K562 (cell line): Measurements from ENCODE around the gene CNOT6L. TPM values are rescaled to one million over a fixed set of nuclear protein-coding genes. Genes with fewer than 3 reads are reported as not detected.

Experiments used
- CBX1 ChIP-seq: sonication (generic); IDR thresholded peaks from 2 replicates; pipeline ENCODE4 v1.6.1; 2016; ENCODE audit warnings: antibody characterized with exemption, low read depth, mild to moderate bottlenecking
- CBX5 ChIP-seq: IDR thresholded peaks from 2 replicates; pipeline ENCODE4 v1.6.1; 2014; ENCODE audit warnings: low read depth, borderline replicate concordance
- GTF2E2 ChIP-seq: fragments of 200-800 bp; sonication (Bioruptor generic); IDR thresholded peaks from 2 replicates; pipeline ENCODE4 v1.6.1; 2016; ENCODE audit warnings: missing genetic modification characterization, missing compliant biosample characterization
- HDAC3 ChIP-seq: fragments of 450-650 bp; IDR thresholded peaks from 2 replicates; pipeline ENCODE4 v1.6.1; 2018; ENCODE audit warnings: borderline replicate concordance, mild to moderate bottlenecking, moderate library complexity; ENCODE audit not compliant: partially characterized antibody
- MTA3 ChIP-seq: fragments of 450-650 bp; formaldehyde crosslinking; IDR thresholded peaks from 2 replicates; pipeline ENCODE4 v1.6.1; 2017; ENCODE audit warnings: mild to moderate bottlenecking, borderline replicate concordance
- MYC ChIP-seq, 2 experiments: fragments of 250-450 bp in 1 of 2; sonication (Bioruptor Pico) in 1 of 2; IDR thresholded peaks; 2 replicates each; pipeline versions ENCODE4 v1.5.1 to v1.6.1; 2012 to 2021; ENCODE audit warnings: low read depth in 2 of 2, borderline replicate concordance in 1 of 2, improper control_type of control experiment in 1 of 2, low read length in 1 of 2, mild to moderate bottlenecking in 1 of 2, moderate library complexity in 1 of 2
- NCOR1 ChIP-seq: fragments of 450-650 bp; IDR thresholded peaks from 2 replicates; pipeline ENCODE4 v1.6.1; 2016; ENCODE audit warnings: mild to moderate bottlenecking, moderate library complexity
- NR4A1 ChIP-seq, 2 experiments: fragments of 250-450 bp in 1 of 2; fragments of 450-650 bp in 1 of 2; sonication (Bioruptor Pico) in 1 of 2; IDR thresholded peaks; 2 replicates each; pipeline versions ENCODE4 v1.4.0 to v1.6.1; 2016 to 2020; ENCODE audit warnings: mild to moderate bottlenecking in 2 of 2, missing compliant biosample characterization in 1 of 2, missing genetic modification characterization in 1 of 2, moderate library complexity in 1 of 2
- PHF8 ChIP-seq: fragments of 200-600 bp; sonication (generic); IDR thresholded peaks from 2 replicates; pipeline ENCODE4 v1.6.1; 2012; ENCODE audit warnings: mixed run types, mild to moderate bottlenecking, inconsistent platforms, low read length, moderate library complexity, borderline replicate concordance
- SRF ChIP-seq, 2 experiments: fragments of 250-450, 450-650 bp in 1 of 2; sonication (Bioruptor Pico) in 1 of 2; sonication (generic) in 1 of 2; formaldehyde crosslinking; IDR thresholded peaks; 2 replicates each; pipeline versions ENCODE4 v1.5.0 to v1.5.1; 2020 to 2022; ENCODE audit warnings: mild to moderate bottlenecking in 1 of 2, missing genetic modification reagents in 1 of 2
- ZNF212 ChIP-seq: fragments of 450-650 bp; formaldehyde crosslinking; IDR thresholded peaks from 2 replicates; pipeline ENCODE4 v1.4.0; 2020; ENCODE audit warnings: mild to moderate bottlenecking
- ZNF589 ChIP-seq: fragments of 200-800 bp; sonication (Bioruptor generic); IDR thresholded peaks from 2 replicates; pipeline ENCODE4 v1.6.1; 2016; ENCODE audit warnings: low read depth, missing genetic modification characterization, missing compliant biosample characterization
- polyA plus RNA-seq, 8 experiments: library from polyadenylated mRNA; depleted of rRNA in 4 of 8; stranded (reverse) in 5 of 8; unstranded in 3 of 8; fragments of >200 nt; fragmentation: Nextera tagmentation in 2 of 8; fragmentation: Illumina TruSeq in 1 of 8; extraction: Ambion mirVana in 2 of 8; extraction: Trizol in 1 of 8; gene quantifications; 2 replicates each; pipeline versions ENCODE4 v1.2.1 to v1.2.3, GENCODE V29; 2011 to 2014; ENCODE audit warnings: inconsistent platforms in 1 of 8, missing spikeins in 1 of 8
- total RNA-seq, 7 experiments: library from RNA; depleted of rRNA in 6 of 7; stranded (reverse); fragments of >200 nt in 6 of 7; fragmentation: Illumina TruSeq in 2 of 7; extraction: Trizol in 2 of 7; gene quantifications; 2 replicates each; pipeline versions ENCODE4 v1.2.1 to v1.2.3, GENCODE V29; 2011 to 2021; ENCODE audit warnings: low replicate concordance in 1 of 7
- TF ChIP-seq, protein P1 (sequence below): fragments of 450-650 bp; IDR thresholded peaks from 2 replicates; pipeline ENCODE4 v1.7.1; 2018; ENCODE audit warnings: mild to moderate bottlenecking, low read depth; ENCODE audit not compliant: partially characterized antibody
- TF ChIP-seq, protein P2 (sequence below), 2 experiments: fragments of 200-800 bp in 1 of 2; sonication (Bioruptor generic) in 1 of 2; sonication (generic) in 1 of 2; formaldehyde crosslinking in 1 of 2; IDR thresholded peaks in 1 of 2; conservative IDR thresholded peaks in 1 of 2; 2 replicates each; pipeline versions ENCODE4 v1.5.0 to v1.6.1; 2016 to 2020; ENCODE audit warnings: missing compliant biosample characterization in 1 of 2, missing genetic modification characterization in 1 of 2, missing genetic modification reagents in 1 of 2
- TF ChIP-seq, protein P3 (sequence below): sonication (generic); formaldehyde crosslinking; IDR thresholded peaks from 2 replicates; pipeline ENCODE4 v1.8.1; 2023; ENCODE audit warnings: mild to moderate bottlenecking, missing genetic modification reagents
- TF ChIP-seq, protein P4 (sequence below): fragments of 450-650 bp; conservative IDR thresholded peaks from 2 replicates; pipeline ENCODE4 v1.6.1; 2016; ENCODE audit warnings: missing genetic modification characterization, low read depth, mild to moderate bottlenecking, missing compliant biosample characterization, moderate library complexity

Gene CNOT6L
- total and polyA plus RNA-seq, 9 of the 15 experiments (the other 6 are each of a cell fraction or from before 2014, with no cell fraction given) = 3.7 to 27.9 (median 6.5) TPM

DNA sequence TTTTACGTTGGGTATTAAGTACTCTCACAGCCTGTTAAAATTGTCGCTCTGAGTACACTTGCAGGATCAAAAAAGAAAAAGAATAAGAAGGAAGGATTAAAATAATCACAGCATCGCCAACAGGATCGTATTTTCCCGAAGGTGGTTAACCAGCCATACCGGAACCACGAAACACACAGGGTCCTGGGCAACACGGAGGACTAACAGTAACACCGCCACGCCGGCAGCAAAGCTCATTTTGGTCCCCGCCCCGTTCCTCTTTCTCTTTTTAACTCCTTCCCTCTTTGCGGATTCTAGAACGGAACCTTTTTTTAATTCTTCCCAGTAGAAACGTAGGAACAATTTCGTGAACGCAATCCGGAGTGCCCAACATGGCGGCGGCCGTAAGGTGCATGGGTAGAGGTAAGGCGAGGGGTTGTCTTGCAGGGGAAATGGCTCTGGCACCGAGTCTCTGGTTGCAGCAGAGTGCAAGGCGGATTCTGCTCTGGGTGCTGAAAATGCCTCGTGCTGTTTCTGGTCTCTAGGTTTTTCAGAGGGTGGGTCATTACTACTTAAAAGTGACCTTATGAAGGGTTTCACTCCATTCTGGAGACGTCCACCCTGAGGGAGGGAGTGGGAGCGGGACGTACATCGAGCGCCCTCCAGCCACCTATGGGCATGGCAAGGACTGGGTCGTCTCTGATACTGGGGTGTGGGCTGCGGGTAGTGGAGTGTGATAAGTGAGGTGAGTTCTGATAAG is 43.5 kb upstream of the CNOT6L start, which contains the start of gene MRPL1 (continued):
- TF ChIP-seq, protein P1, sequence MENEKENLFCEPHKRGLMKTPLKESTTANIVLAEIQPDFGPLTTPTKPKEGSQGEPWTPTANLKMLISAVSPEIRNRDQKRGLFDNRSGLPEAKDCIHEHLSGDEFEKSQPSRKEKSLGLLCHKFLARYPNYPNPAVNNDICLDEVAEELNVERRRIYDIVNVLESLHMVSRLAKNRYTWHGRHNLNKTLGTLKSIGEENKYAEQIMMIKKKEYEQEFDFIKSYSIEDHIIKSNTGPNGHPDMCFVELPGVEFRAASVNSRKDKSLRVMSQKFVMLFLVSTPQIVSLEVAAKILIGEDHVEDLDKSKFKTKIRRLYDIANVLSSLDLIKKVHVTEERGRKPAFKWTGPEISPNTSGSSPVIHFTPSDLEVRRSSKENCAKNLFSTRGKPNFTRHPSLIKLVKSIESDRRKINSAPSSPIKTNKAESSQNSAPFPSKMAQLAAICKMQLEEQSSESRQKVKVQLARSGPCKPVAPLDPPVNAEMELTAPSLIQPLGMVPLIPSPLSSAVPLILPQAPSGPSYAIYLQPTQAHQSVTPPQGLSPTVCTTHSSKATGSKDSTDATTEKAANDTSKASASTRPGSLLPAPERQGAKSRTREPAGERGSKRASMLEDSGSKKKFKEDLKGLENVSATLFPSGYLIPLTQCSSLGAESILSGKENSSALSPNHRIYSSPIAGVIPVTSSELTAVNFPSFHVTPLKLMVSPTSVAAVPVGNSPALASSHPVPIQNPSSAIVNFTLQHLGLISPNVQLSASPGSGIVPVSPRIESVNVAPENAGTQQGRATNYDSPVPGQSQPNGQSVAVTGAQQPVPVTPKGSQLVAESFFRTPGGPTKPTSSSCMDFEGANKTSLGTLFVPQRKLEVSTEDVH = peak; percentile 86
- peak; percentile 95 for TF ChIP-seq PHF8
- TF ChIP-seq, protein P2, sequence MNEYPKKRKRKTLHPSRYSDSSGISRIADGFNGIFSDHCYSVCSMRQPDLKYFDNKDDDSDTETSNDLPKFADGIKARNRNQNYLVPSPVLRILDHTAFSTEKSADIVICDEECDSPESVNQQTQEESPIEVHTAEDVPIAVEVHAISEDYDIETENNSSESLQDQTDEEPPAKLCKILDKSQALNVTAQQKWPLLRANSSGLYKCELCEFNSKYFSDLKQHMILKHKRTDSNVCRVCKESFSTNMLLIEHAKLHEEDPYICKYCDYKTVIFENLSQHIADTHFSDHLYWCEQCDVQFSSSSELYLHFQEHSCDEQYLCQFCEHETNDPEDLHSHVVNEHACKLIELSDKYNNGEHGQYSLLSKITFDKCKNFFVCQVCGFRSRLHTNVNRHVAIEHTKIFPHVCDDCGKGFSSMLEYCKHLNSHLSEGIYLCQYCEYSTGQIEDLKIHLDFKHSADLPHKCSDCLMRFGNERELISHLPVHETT (CRISPR knock-in tag; conservative IDR thresholded peaks at IDR 0.05 in 1 of 2, IDR thresholded peaks at IDR 0.05 in 1 of 2) = peak in 1 of 2 experiments; percentile 90; a peak in 1 of 4 replicates
- TF ChIP-seq CBX1 = peak; percentile 57; the same call in 1 of the 2 replicates
- peak; percentile 97 for TF ChIP-seq GTF2E2 (tag)
- TF ChIP-seq CBX5 = peak; percentile 58; the same call in 1 of the 2 replicates
- TF ChIP-seq SRF (CRISPR knock-in tag; IDR thresholded peaks at IDR 0.05) = peak in 1 of 2 experiments; percentile 58; a peak in 2 of 4 replicates
- no peak for TF ChIP-seq NR4A1 (CRISPR knock-in tag; IDR thresholded peaks at IDR 0.05)
- peak; percentile 73 for TF ChIP-seq NR4A1 (tag; IDR thresholded peaks at IDR 0.05)
- TF ChIP-seq NCOR1 = peak; percentile 53
- TF ChIP-seq, protein P3, sequence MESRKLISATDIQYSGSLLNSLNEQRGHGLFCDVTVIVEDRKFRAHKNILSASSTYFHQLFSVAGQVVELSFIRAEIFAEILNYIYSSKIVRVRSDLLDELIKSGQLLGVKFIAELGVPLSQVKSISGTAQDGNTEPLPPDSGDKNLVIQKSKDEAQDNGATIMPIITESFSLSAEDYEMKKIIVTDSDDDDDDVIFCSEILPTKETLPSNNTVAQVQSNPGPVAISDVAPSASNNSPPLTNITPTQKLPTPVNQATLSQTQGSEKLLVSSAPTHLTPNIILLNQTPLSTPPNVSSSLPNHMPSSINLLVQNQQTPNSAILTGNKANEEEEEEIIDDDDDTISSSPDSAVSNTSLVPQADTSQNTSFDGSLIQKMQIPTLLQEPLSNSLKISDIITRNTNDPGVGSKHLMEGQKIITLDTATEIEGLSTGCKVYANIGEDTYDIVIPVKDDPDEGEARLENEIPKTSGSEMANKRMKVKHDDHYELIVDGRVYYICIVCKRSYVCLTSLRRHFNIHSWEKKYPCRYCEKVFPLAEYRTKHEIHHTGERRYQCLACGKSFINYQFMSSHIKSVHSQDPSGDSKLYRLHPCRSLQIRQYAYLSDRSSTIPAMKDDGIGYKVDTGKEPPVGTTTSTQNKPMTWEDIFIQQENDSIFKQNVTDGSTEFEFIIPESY (CRISPR knock-in tag) = peak; percentile 51; the same call in 1 of the 2 replicates
- peak; percentile 81; the same call in 1 of the 2 replicates for TF ChIP-seq MTA3
- TF ChIP-seq, protein P4, sequence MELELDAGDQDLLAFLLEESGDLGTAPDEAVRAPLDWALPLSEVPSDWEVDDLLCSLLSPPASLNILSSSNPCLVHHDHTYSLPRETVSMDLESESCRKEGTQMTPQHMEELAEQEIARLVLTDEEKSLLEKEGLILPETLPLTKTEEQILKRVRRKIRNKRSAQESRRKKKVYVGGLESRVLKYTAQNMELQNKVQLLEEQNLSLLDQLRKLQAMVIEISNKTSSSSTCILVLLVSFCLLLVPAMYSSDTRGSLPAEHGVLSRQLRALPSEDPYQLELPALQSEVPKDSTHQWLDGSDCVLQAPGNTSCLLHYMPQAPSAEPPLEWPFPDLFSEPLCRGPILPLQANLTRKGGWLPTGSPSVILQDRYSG (tag) = peak; percentile 79
- peak; percentile 96 for TF ChIP-seq MYC (IDR thresholded peaks at IDR 0.05; ENCODE audit: low read depth, low read length)
- no peak for TF ChIP-seq MYC (CRISPR knock-in tag; IDR thresholded peaks at IDR 0.05; ENCODE audit: borderline replicate concordance, low read depth)
- TF ChIP-seq ZNF589 (CRISPR knock-in tag) = 0 out of 2 replicates have a peak, but pooled peaks have one; percentile 41
- peak; percentile 70 for TF ChIP-seq HDAC3
- no peak for TF ChIP-seq ZNF212 (CRISPR knock-in tag)
